Nephron progenitor cell (in vitro differentiated cells): ENCODE results near the gene FKBP4.
A peak's percentile ranks its signal among the peaks of the same experiment; 100 is the strongest.

Source experiments
- DNase-seq: peaks from one replicate; pipeline ENCODE4 v3.0.0; 2021
- H3K27ac Mint-ChIP-seq: 2 replicates; pipeline ENCODE4 v1.8.0; 2021; ENCODE audit warnings: mild to moderate bottlenecking, moderate library complexity, mixed read lengths
- H3K27me3 Mint-ChIP-seq: 2 replicates; pipeline ENCODE4 v1.8.0; 2021; ENCODE audit warnings: mild to moderate bottlenecking, low read depth, mixed read lengths; ENCODE audit not compliant: poor library complexity
- H3K36me3 Mint-ChIP-seq: 2 replicates; pipeline ENCODE4 v1.8.0; 2021; ENCODE audit warnings: low read depth, mixed read lengths
- H3K4me1 Mint-ChIP-seq: 2 replicates; pipeline ENCODE4 v1.8.0; 2021; ENCODE audit warnings: mixed read lengths
- H3K4me3 Mint-ChIP-seq: 2 replicates; pipeline ENCODE4 v1.8.0; 2021; ENCODE audit warnings: mild to moderate bottlenecking, moderate library complexity, mixed read lengths
- H3K9me3 Mint-ChIP-seq: 2 replicates; pipeline ENCODE4 v1.8.0; 2021; ENCODE audit warnings: mild to moderate bottlenecking, moderate library complexity, mixed read lengths
- TF ChIP-seq, protein P1 (sequence below): fragments of 200-600 bp; sonication (generic); IDR thresholded peaks from 2 replicates; pipeline ENCODE4 v1.5.0; 2021; ENCODE audit warnings: antibody characterized with exemption

FKBP4 gene

DNA sequence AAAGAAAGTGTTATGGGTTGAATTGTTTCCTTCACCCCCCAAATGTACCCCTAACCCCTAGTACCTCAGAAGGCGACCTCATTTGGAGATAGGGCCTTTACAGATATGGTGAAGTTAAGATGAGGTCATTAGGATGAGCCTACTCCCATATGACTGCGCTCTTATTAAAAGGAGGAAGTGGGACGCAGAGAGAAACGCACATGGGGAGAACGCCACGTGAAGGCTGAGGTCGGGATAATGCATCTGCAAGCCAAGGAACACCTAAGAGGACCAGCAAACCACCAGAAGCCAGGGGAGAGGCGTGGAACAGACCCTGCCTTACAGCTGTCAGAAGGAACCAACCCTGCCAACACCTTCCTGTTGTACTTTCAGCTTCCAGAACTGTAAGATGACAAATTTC lies 41.8 kb downstream of the FKBP4 start:
- H3K36me3 Mint-ChIP-seq = peaks cover 27% of the 10 kb centered on the region
- H3K4me3 Mint-ChIP-seq = no peak overlapping the region
- H3K9me3 Mint-ChIP-seq = no peaks in the 10 kb centered on the region
- H3K4me1 Mint-ChIP-seq = peaks cover 52% of the 10 kb centered on the region
- no peak overlapping the region for H3K27ac Mint-ChIP-seq
- H3K27me3 Mint-ChIP-seq = peaks cover 6% of the 10 kb centered on the region
- DNase-seq = no peak
- TF ChIP-seq, protein P1, sequence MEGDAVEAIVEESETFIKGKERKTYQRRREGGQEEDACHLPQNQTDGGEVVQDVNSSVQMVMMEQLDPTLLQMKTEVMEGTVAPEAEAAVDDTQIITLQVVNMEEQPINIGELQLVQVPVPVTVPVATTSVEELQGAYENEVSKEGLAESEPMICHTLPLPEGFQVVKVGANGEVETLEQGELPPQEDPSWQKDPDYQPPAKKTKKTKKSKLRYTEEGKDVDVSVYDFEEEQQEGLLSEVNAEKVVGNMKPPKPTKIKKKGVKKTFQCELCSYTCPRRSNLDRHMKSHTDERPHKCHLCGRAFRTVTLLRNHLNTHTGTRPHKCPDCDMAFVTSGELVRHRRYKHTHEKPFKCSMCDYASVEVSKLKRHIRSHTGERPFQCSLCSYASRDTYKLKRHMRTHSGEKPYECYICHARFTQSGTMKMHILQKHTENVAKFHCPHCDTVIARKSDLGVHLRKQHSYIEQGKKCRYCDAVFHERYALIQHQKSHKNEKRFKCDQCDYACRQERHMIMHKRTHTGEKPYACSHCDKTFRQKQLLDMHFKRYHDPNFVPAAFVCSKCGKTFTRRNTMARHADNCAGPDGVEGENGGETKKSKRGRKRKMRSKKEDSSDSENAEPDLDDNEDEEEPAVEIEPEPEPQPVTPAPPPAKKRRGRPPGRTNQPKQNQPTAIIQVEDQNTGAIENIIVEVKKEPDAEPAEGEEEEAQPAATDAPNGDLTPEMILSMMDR = no peak

DNA sequence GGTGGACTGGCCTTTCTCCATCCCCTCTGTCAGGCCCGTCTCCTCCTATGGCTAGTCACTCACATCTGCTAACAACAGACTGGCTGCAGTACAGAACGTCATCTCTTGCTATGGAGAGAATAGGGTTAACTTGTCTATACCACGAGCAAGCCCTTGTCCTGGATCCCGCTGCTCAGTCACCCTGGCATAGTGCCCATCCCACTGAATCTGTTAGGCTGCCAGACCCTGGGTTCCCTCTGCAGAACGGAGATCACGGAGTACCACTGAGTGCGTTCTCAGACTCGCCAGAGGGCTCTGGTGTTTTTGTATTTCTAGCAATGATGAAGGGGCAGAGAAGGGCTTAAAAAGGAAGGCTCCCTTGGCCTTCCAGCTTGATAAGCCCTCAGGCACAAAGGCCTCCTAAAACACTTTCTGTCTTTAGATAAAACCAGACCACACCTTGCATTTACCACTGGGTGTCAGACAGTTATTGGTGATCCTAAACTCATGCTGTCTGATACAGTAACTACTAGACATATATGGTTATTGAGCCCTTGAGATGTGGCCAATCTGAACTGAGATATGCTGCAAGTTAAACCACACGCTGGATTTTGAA lies 46.4 kb downstream of the FKBP4 start:
- TF ChIP-seq, protein P1 = no peak
- no peak overlapping the region for H3K4me3 Mint-ChIP-seq
- peaks cover 29% of the 10 kb centered on the region for H3K4me1 Mint-ChIP-seq
- DNase-seq = no peak
- no peak overlapping the region for H3K27ac Mint-ChIP-seq
- H3K9me3 Mint-ChIP-seq = no peaks in the 10 kb centered on the region
- H3K36me3 Mint-ChIP-seq = peaks cover 26% of the 10 kb centered on the region
- peaks cover 14% of the 10 kb centered on the region for H3K27me3 Mint-ChIP-seq

DNA sequence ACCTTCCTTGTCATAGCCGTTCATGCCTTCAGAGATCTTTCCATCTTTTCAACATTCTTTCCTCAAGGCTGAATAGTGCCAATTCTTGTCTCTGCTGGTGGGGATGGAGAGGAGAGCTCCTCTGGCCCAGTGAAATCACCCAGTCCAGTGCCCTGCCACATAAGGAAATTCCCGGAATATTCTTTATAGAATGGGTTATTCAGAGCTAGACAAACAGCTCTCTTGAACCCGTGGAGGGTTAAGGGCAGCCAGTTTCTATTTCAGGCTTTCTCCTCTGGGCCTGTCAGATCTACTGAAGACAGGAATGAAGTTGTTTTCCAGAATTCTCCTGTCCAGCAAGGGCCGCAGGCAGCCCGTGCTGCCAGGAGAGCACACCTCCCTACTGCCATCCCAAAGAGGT lies 48.2 kb downstream of the FKBP4 start:
- peaks cover 25% of the 10 kb centered on the region for H3K36me3 Mint-ChIP-seq
- TF ChIP-seq, protein P1 = no peak
- no peak overlapping the region for H3K4me3 Mint-ChIP-seq
- H3K27me3 Mint-ChIP-seq = peaks cover 11% of the 10 kb centered on the region
- DNase-seq = no peak
- H3K27ac Mint-ChIP-seq = no peak overlapping the region
- H3K9me3 Mint-ChIP-seq = no peaks in the 10 kb centered on the region
- H3K4me1 Mint-ChIP-seq = peaks cover 45% of the 10 kb centered on the region

DNA sequence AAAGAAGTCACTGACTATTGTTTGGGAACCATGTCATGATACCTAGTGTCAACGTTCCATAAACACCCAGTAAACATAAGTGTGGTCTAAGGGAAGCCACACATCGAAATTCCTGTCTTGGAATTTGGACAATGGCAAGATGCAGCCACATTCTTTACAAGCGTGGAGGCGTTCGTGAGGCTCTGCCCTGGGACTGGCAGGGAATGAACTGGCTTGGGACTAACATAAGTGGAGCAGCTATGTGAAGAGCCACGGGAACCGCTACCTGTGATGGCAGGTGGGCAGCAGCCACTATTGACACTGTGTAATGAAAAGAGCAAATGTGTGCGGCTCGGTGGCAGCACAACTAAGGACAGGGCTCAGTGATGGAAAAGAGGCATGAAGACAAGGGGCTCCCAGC lies 50.0 kb downstream of the FKBP4 start:
- TF ChIP-seq, protein P1 = no peak
- Mint-ChIP-seq H3K36me3 (peaks cover 17% of the 10 kb centered on the region), H3K27me3 (peaks cover 14% of the 10 kb centered on the region), H3K9me3 (no peaks in the 10 kb centered on the region), H3K4me1 (peaks cover 50% of the 10 kb centered on the region), H3K27ac (peak overlapping the region; percentile 36), H3K4me3 (peak overlapping the region; percentile 9)
- no peak for DNase-seq

DNA sequence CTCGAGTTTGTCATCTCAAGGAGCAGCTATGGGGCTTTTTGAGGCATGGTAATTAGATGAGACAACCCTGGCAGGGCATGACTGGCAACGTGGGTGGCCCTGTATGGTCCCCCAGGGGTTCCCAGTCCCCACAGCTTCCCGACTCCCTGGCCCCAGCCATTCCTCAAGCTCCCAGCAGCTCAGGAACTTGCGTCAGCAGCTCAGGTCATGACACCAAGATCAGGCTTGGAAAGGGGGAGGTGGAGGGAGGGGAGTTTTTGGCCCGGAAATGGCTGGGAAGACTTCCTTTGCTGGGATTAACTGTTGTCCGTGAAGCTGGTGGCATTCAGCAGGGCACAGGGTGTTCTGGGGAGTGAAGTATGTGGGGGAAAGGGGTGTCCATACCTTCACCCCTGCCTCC lies 50.5 kb downstream of the FKBP4 start:
- Mint-ChIP-seq H3K4me1 (peaks cover 54% of the 10 kb centered on the region), H3K27ac (no peak overlapping the region), H3K4me3 (no peak overlapping the region), H3K36me3 (peaks cover 14% of the 10 kb centered on the region), H3K9me3 (no peaks in the 10 kb centered on the region), H3K27me3 (peaks cover 11% of the 10 kb centered on the region)
- TF ChIP-seq, protein P1 = no peak
- DNase-seq = peak; percentile 51

DNA sequence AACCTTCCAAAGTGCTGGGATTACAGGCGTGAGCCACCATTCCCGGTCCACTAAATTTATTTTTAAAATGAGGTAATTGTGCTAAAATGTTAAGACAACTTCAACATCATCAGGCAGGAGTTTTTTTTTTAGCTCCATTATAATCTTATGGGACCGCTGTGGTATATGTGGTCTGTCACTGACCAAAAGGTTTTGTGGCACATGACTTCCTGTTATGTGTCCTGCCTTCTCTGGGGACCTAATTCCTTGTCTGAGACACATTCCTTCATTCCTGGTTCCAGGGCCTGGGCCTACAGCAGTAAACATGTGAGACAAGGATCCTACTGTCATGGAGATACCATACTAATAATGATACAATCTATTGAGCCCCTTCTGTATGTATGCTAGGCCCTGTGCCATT lies 57.2 kb downstream of the FKBP4 start:
- Mint-ChIP-seq H3K4me1 (peaks cover 56% of the 10 kb centered on the region), H3K36me3 (peaks cover 5% of the 10 kb centered on the region), H3K9me3 (no peaks in the 10 kb centered on the region), H3K27ac (no peak overlapping the region), H3K4me3 (no peak overlapping the region), H3K27me3 (peaks cover 19% of the 10 kb centered on the region)
- no peak for DNase-seq
- TF ChIP-seq, protein P1 = no peak
